Dedifferentiated amniotic fluid mesenchymal stem cell (primary cell): ENCODE measurements around the gene ATN1.

Source experiments
- DNase-seq: peaks from one replicate; pipeline ENCODE4 v3.0.0-alpha.2; 2016; ENCODE audit errors: extremely low spot score

Gene ATN1

GRCh38 chr12:6957741-6958608 lies 30.2 kb downstream of the ATN1 start:
- no peak for DNase-seq

- DNase-seq, result no peak
Measured at GRCh38 chr12:6958609-6959057, 30.9 kb downstream of the ATN1 start.

GRCh38 chr12:6959058-6959804 lies 31.5 kb downstream of the ATN1 start:
- no peak for DNase-seq

- no peak for DNase-seq
Measured at GRCh38 chr12:6959805-6960592, 32.2 kb downstream of the ATN1 start.

- no peak for DNase-seq
Measured at GRCh38 chr12:6960593-6961277, 33.0 kb downstream of the ATN1 start.

- no peak for DNase-seq
Measured at GRCh38 chr12:6961278-6961694, 33.5 kb downstream of the ATN1 start.

GRCh38 chr12:6961695-6962284 lies 34.0 kb downstream of the ATN1 start:
- DNase-seq, result peak; percentile 36

- no peak for DNase-seq
Measured at GRCh38 chr12:6962285-6963015, 34.7 kb downstream of the ATN1 start.

- no peak for DNase-seq
Measured at GRCh38 chr12:6963016-6963731, 35.4 kb downstream of the ATN1 start.

- DNase-seq, result no peak
Measured at GRCh38 chr12:6963791-6964413, 36.1 kb downstream of the ATN1 start.

- no peak for DNase-seq
Measured at GRCh38 chr12:6964605-6965025, 36.9 kb downstream of the ATN1 start.

GRCh38 chr12:6965026-6965661 lies 37.4 kb downstream of the ATN1 start:
- DNase-seq, result peak; percentile 72

- no peak for DNase-seq
Measured at GRCh38 chr12:6965714-6966113, 38.0 kb downstream of the ATN1 start.

GRCh38 chr12:6966351-6966750 lies 38.6 kb downstream of the ATN1 start:
- DNase-seq, result no peak

GRCh38 chr12:6967651-6968100 lies 39.9 kb downstream of the ATN1 start:
- DNase-seq, result no peak

GRCh38 chr12:6968426-6968825 lies 40.7 kb downstream of the ATN1 start:
- no peak for DNase-seq

GRCh38 chr12:6970096-6970527 lies 42.4 kb downstream of the ATN1 start:
- no peak for DNase-seq

- DNase-seq, result no peak
Measured at GRCh38 chr12:6974180-6974579, 46.4 kb downstream of the ATN1 start.
